Ascending aorta (tissue), 2 donors: Measurements from ENCODE around the gene SYF2. TPM values are rescaled to one million over a fixed set of nuclear protein-coding genes. Genes with fewer than 3 reads are reported as not detected.
"Not testable (repeated sequence)": the region's sequence is repeated elsewhere in the genome, so short reads cannot be mapped to it uniquely, and the experiment has no call there.

Source experiments
- DNase-seq, 2 donors: peaks; one replicate each; pipeline ENCODE4 v3.0.0-alpha.2; 2019; ENCODE audit warnings: low spot score in 2 of 2
- H3K27ac ChIP-seq, 2 donors: fragments of 200-600 bp; sonication (generic); one replicate each; pipeline ENCODE4 v1.5.1; 2016 to 2017; ENCODE audit warnings: mild to moderate bottlenecking in 1 of 2
- H3K27me3 ChIP-seq: fragments of 200-600 bp; sonication (generic); one replicate; pipeline ENCODE4 v1.5.1; 2017
- H3K36me3 ChIP-seq, 2 donors: fragments of 200-600 bp; sonication (generic); one replicate each; pipeline ENCODE4 v1.5.1; 2016
- H3K4me1 ChIP-seq, 2 donors: fragments of 200-600 bp; sonication (generic); one replicate each; pipeline ENCODE4 v1.5.1; 2016 to 2017; ENCODE audit warnings: mild to moderate bottlenecking in 1 of 2
- H3K4me3 ChIP-seq, 2 donors: fragments of 200-600 bp; sonication (generic); one replicate each; pipeline ENCODE4 v1.5.1; 2016 to 2017; ENCODE audit warnings: mild to moderate bottlenecking in 1 of 2
- H3K9me3 ChIP-seq, 2 donors: fragments of 200-600 bp; sonication (generic); one replicate each; pipeline ENCODE4 v1.5.1; 2016
- intact Hi-C: fragments of 100-400 bp; cut with DNase I; formaldehyde crosslinking; loops from one replicate; pipeline ENCODE4 v1.15.1; 2023
- total RNA-seq: library from RNA; depleted of rRNA; stranded (reverse); fragments of >200 nt; gene quantifications from one replicate; pipeline ENCODE4 v1.1.0, GENCODE V29; 2016
- TF ChIP-seq, protein P1 (sequence below), 3 experiments: fragments of 200-600 bp in 2 of 3; fragments of 450-650 bp in 1 of 3; sonication (generic) in 2 of 3; IDR thresholded peaks; one replicate each; pipeline ENCODE4 v1.5.1; 2016 to 2019; ENCODE audit warnings: antibody characterized with exemption in 3 of 3, mild to moderate bottlenecking in 1 of 3, moderate library complexity in 1 of 3

SYF2 gene
- total RNA-seq: 14.3 TPM

- peak; percentile 75 to 96 for DNase-seq
- Histone ChIP-seq H3K27ac (peak within 1 kb of the TSS; percentile 81 to 93), H3K36me3 (peaks cover 31 to 32% of the 10 kb centered on the region in 2 donors), H3K4me1 (peaks cover 10 to 18% of the 10 kb centered on the region in 2 donors), H3K9me3 (no peaks in the 10 kb centered on the region), H3K4me3 (peak within 1 kb of the TSS; percentile 92 to 98), H3K27me3 (no peaks in the 10 kb centered on the region)
- intact Hi-C loops: loop anchor here (1.0 to 10.0 kb wide), 4 partner anchors 15 to 673 kb away; partner anchors contain the start of genes RSRP1, SRRM1, STMN1 and TMEM50A
- TF ChIP-seq, protein P1, sequence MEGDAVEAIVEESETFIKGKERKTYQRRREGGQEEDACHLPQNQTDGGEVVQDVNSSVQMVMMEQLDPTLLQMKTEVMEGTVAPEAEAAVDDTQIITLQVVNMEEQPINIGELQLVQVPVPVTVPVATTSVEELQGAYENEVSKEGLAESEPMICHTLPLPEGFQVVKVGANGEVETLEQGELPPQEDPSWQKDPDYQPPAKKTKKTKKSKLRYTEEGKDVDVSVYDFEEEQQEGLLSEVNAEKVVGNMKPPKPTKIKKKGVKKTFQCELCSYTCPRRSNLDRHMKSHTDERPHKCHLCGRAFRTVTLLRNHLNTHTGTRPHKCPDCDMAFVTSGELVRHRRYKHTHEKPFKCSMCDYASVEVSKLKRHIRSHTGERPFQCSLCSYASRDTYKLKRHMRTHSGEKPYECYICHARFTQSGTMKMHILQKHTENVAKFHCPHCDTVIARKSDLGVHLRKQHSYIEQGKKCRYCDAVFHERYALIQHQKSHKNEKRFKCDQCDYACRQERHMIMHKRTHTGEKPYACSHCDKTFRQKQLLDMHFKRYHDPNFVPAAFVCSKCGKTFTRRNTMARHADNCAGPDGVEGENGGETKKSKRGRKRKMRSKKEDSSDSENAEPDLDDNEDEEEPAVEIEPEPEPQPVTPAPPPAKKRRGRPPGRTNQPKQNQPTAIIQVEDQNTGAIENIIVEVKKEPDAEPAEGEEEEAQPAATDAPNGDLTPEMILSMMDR (IDR thresholded peaks at IDR 0.05): no peak
Observed at GRCh38 chr1:25232027-25232865, at the start of gene SYF2. TSS of gene SYF2 (minus strand) at chr1:25232502. CDS start at chr1:25232467, 35 bp downstream.

- intact Hi-C loops, H3K9me3 ChIP-seq, H3K36me3 ChIP-seq: not testable (repeated sequence)
Observed at GRCh38 chr1:25279693-25280111, 47.4 kb upstream of the SYF2 start.

DNA sequence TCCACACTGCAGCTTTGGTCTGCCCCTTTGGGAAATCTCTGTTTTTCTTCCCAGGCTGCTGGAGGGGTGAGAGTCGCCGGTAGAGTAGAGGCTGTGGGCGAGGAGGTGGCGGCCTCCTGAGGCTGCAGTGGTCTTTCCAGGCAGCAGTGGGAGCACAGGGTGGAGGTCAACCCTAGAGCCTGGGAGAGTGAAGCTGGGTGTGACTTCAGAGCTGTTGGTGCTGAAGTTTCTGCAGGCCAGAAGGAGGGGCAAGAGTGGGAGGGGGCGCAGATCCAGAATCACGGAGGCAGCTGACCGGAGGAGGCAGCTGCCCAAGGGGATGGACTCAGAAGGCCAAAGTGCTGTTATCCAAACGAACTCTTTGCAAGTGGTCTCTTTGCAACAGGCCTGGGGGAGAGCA, 46.5 kb upstream of the SYF2 start:
- DNase-seq, H3K36me3 ChIP-seq, intact Hi-C loops, H3K27me3 ChIP-seq, H3K4me1 ChIP-seq, H3K9me3 ChIP-seq, H3K27ac ChIP-seq, H3K4me3 ChIP-seq: not testable (repeated sequence)

More at GRCh38 chr1:25279693-25280111, 47.4 kb upstream of the SYF2 start:
- not testable (repeated sequence) for H3K27me3 ChIP-seq, H3K4me3 ChIP-seq, DNase-seq, H3K27ac ChIP-seq, H3K4me1 ChIP-seq

- H3K9me3 ChIP-seq, intact Hi-C loops, H3K36me3 ChIP-seq, DNase-seq, H3K27ac ChIP-seq, H3K4me1 ChIP-seq, H3K27me3 ChIP-seq, H3K4me3 ChIP-seq: not testable (repeated sequence)
Observed at GRCh38 chr1:25278358-25278757, 46.1 kb upstream of the SYF2 start.

DNA sequence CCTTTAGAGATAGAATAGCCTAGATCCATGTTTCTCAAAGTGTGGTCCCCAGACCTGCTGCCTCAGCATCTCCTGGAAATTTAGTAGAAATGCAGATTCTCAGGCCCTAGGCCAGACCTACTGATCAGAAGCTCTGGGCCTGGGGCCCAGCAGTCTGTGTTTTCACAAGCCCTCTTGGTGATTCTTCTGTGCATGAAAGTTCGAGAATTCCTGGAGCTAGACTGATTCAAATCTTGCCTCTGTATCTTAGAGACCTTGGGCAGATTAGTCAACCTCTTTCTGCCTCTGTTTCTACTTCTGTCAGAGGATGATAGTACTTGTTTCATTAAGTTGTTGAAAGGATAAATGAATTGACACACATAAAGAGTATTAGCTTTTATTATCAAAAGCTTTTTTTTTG, 45.0 kb upstream of the SYF2 start:
- H3K9me3 ChIP-seq, H3K4me3 ChIP-seq, intact Hi-C loops, H3K36me3 ChIP-seq, DNase-seq, H3K27me3 ChIP-seq, H3K27ac ChIP-seq, H3K4me1 ChIP-seq: not testable (repeated sequence)

- DNase-seq, intact Hi-C loops: not testable (repeated sequence)
Observed at GRCh38 chr1:25275648-25276047, 43.3 kb upstream of the SYF2 start.

GRCh38 chr1:25272238-25272637, 39.9 kb upstream of the SYF2 start, which contains the start of gene RHD:
TSS of gene RHD (plus strand) at chr1:25272509. CDS start at chr1:25272548, 39 bp downstream.
- H3K4me3 ChIP-seq, intact Hi-C loops, DNase-seq, H3K36me3 ChIP-seq, H3K27me3 ChIP-seq, H3K9me3 ChIP-seq, H3K4me1 ChIP-seq, H3K27ac ChIP-seq: not testable (repeated sequence)

More at GRCh38 chr1:25275648-25276047, 43.3 kb upstream of the SYF2 start:
- H3K9me3 ChIP-seq, H3K27ac ChIP-seq, H3K27me3 ChIP-seq, H3K4me3 ChIP-seq, H3K4me1 ChIP-seq, H3K36me3 ChIP-seq: not testable (repeated sequence)

DNA sequence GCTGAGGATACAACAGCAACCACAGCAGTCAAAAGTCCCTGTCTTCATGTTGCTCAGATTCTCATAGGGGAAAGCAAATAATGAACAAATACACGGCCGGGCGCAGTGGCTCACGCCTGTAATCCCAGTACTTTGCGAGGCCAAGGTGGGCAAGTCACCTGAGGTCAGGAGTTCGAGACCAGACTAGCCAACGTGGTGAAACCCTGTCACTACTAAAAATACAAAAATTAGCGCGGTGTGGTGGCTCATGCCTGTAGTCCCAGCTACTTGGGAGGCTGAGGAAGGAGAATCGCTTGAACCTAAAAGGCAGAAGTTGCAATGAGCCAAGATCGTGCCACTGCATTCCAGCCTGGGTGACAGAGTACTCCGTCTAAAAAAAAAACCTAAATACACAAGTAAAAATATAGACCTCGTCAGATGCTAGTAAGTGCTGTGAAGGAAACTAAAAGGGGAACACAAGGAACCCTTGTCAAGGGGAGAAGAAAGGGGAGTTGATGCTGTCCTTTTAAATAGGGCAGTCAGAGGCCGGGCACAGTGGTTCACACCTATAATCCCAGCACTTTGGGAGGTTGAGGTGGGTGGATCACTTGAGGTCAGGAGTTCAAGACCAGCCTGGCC, 36.0 kb upstream of the SYF2 start:
- H3K4me3 ChIP-seq: peak overlapping the region in 1 of 2 donors; percentile 81
- H3K36me3 ChIP-seq, intact Hi-C loops, H3K4me1 ChIP-seq, DNase-seq, H3K9me3 ChIP-seq, H3K27me3 ChIP-seq: not testable (repeated sequence)
- H3K27ac ChIP-seq: peak overlapping the region in 1 of 2 donors; percentile 92

- H3K4me1 ChIP-seq, H3K27me3 ChIP-seq, H3K9me3 ChIP-seq, intact Hi-C loops, H3K36me3 ChIP-seq: not testable (repeated sequence)
- DNase-seq: peak; percentile 57 to 82
- Histone ChIP-seq H3K4me3 (peak overlapping the region; percentile 33 to 81), H3K27ac (peak overlapping the region; percentile 40 to 92)
Observed at GRCh38 chr1:25267288-25268142, 35.2 kb upstream of the SYF2 start.
